MCF 10A (cell line): ENCODE results near the gene IMPG1. TPM values are rescaled to one million over a fixed set of nuclear protein-coding genes. Genes with fewer than 3 reads are reported as not detected.

Experiments used
- BruUV-seq: library from RNA; stranded (reverse); fragments of 400-500 nt; replicated peaks from 2 replicates; lab custom pipeline; 2021; lab: Mats Ljungman, UMichigan
- CTCF ChIA-PET: fragments of 300-600 bp; sonication (Branson Sonifier 250); formaldehyde crosslinking; extraction: SDS; loops from one replicate; lab custom pipeline; 2021; ENCODE audit warnings: antibody characterized with exemption, inconsistent platforms; lab: Yijun Ruan, JAX
- POLR2A ChIA-PET: fragments of 300-600, 350-650 bp; sonication (Branson Sonifier 250); formaldehyde crosslinking; extraction: SDS; loops from one replicate; lab custom pipeline; 2020; ENCODE audit warnings: antibody characterized with exemption, inconsistent platforms; lab: Yijun Ruan, JAX
- DNase-seq: peaks from one replicate; pipeline ENCODE4 v3.0.0-alpha.2; 2018; ENCODE audit not compliant: unreplicated experiment
- H3K27ac Mint-ChIP-seq: one replicate; pipeline ENCODE4 v1.8.0; 2022; ENCODE audit warnings: mild to moderate bottlenecking, low read depth, mixed read lengths; ENCODE audit not compliant: unreplicated experiment
- H3K27me3 Mint-ChIP-seq: one replicate; pipeline ENCODE4 v1.8.0; 2022; ENCODE audit warnings: mixed read lengths; ENCODE audit not compliant: insufficient read depth, unreplicated experiment
- H3K36me3 Mint-ChIP-seq: one replicate; pipeline ENCODE4 v1.8.0; 2022; ENCODE audit warnings: mild to moderate bottlenecking, moderate library complexity, mixed read lengths; ENCODE audit not compliant: insufficient read depth, unreplicated experiment
- H3K4me1 Mint-ChIP-seq: one replicate; pipeline ENCODE4 v1.8.0; 2022; ENCODE audit warnings: mixed read lengths; ENCODE audit not compliant: insufficient read depth, unreplicated experiment
- H3K4me3 Mint-ChIP-seq: one replicate; pipeline ENCODE4 v1.8.0; 2022; ENCODE audit warnings: mild to moderate bottlenecking, moderate library complexity, mixed read lengths; ENCODE audit not compliant: unreplicated experiment
- H3K9me3 Mint-ChIP-seq: one replicate; pipeline ENCODE4 v1.8.0; 2022; ENCODE audit warnings: mixed read lengths; ENCODE audit not compliant: unreplicated experiment
- intact Hi-C: fragments of 100-400 bp; cut with micrococcal nuclease; formaldehyde crosslinking; loops from 2 replicates; pipeline ENCODE4 v1.14.1; 2022
- total RNA-seq: library from RNA; stranded (reverse); gene quantifications from 2 replicates; pipeline ENCODE4 v1.2.3, GENCODE V29; 2022
- TF ChIP-seq, protein P1 (sequence below): fragments of 200-600 bp; IDR thresholded peaks from one replicate; pipeline ENCODE4 v1.8.0; 2022; ENCODE audit warnings: antibody characterized with exemption, mild to moderate bottlenecking; ENCODE audit not compliant: unreplicated experiment

The IMPG1 gene
- total RNA-seq, 1 experiment from 2014 or later: not detected

- TF ChIP-seq, protein P1, sequence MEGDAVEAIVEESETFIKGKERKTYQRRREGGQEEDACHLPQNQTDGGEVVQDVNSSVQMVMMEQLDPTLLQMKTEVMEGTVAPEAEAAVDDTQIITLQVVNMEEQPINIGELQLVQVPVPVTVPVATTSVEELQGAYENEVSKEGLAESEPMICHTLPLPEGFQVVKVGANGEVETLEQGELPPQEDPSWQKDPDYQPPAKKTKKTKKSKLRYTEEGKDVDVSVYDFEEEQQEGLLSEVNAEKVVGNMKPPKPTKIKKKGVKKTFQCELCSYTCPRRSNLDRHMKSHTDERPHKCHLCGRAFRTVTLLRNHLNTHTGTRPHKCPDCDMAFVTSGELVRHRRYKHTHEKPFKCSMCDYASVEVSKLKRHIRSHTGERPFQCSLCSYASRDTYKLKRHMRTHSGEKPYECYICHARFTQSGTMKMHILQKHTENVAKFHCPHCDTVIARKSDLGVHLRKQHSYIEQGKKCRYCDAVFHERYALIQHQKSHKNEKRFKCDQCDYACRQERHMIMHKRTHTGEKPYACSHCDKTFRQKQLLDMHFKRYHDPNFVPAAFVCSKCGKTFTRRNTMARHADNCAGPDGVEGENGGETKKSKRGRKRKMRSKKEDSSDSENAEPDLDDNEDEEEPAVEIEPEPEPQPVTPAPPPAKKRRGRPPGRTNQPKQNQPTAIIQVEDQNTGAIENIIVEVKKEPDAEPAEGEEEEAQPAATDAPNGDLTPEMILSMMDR: no peak
- BruUV-seq: no TSS peak
- ChIA-PET POLR2A (interaction anchor here (1.1 kb wide), 1 partner anchor 18 kb away, joined by 3 read pairs; no protein-coding TSS in a partner anchor), CTCF (interaction anchor here (0.8 kb wide), 1 partner anchor 363 kb away, joined by 3 read pairs; no protein-coding TSS in a partner anchor)
- intact Hi-C loops: no loop called here
- Mint-ChIP-seq H3K4me3 (no peak overlapping the region), H3K27me3 (no peaks in the 10 kb centered on the region), H3K36me3 (no peaks in the 10 kb centered on the region), H3K9me3 (peaks cover 3% of the 10 kb centered on the region), H3K4me1 (no peaks in the 10 kb centered on the region), H3K27ac (no peak overlapping the region)
- no peak for DNase-seq
Observed at GRCh38 chr6:75963569-75963968, 108.9 kb downstream of the IMPG1 start.

DNA sequence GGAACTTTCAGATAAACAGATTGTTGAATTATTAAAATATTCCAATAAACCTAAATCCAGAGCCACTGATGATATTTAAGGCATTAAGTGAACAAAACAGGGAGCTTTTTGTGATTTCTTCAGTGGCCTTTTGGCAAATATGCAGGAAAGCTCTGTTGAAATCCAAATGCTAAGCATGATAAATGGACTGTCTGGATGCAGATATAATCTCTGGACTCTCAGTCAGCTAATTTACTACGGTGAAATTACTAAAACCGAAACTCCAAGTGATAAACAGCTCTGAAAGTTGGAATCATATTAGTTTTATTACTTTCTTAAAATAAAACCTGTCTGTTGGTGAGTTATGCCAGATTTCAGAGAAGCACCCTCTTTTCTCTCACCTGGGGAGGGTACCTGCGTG, 120.3 kb downstream of the IMPG1 start:
- no peaks in the 10 kb centered on the region for H3K4me1 Mint-ChIP-seq
- no peaks in the 10 kb centered on the region for H3K36me3 Mint-ChIP-seq
- intact Hi-C loops: no loop called here
- no peak overlapping the region for H3K27ac Mint-ChIP-seq
- no TSS peak for BruUV-seq
- DNase-seq: no peak
- ChIA-PET POLR2A (no interaction called here), CTCF (interaction anchor here (1.2 kb wide), 1 partner anchor 17 kb away, joined by 4 read pairs; no protein-coding TSS in a partner anchor)
- H3K27me3 Mint-ChIP-seq: peaks cover 13% of the 10 kb centered on the region
- no peak overlapping the region for H3K4me3 Mint-ChIP-seq
- H3K9me3 Mint-ChIP-seq: no peaks in the 10 kb centered on the region
- TF ChIP-seq, protein P1: no peak

DNA sequence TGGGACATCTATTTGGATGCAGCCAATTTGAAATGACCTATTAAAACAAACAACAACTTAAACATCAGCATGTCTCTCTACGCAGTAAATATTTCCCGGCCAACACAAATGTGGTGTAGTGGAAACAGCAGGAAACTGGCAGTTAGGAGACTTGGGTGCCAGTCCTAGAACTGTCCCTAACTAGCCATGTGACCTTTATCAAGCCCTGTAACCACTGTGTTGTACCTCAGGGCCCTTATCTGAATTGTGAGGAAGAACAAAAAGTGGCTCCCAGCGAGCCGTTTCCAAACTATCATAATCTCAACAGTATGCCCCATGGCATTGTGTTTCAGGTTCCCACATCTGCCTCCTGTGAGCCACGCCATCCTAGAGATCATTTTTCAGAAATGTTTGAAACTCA, 124.5 kb downstream of the IMPG1 start:
- BruUV-seq: no TSS peak
- DNase-seq: no peak
- no peaks in the 10 kb centered on the region for H3K36me3 Mint-ChIP-seq
- intact Hi-C loops: no loop called here
- no peak overlapping the region for H3K27ac Mint-ChIP-seq
- POLR2A ChIA-PET: no interaction called here
- CTCF ChIA-PET: no interaction called here
- H3K4me3 Mint-ChIP-seq: no peak overlapping the region
- TF ChIP-seq, protein P1: no peak
- H3K9me3 Mint-ChIP-seq: no peaks in the 10 kb centered on the region
- no peaks in the 10 kb centered on the region for H3K27me3 Mint-ChIP-seq
- H3K4me1 Mint-ChIP-seq: no peaks in the 10 kb centered on the region

GRCh38 chr6:75946146-75946831, 126.2 kb downstream of the IMPG1 start:
- no peak for DNase-seq
- Mint-ChIP-seq H3K4me3 (no peak overlapping the region), H3K4me1 (no peaks in the 10 kb centered on the region), H3K27me3 (no peaks in the 10 kb centered on the region), H3K9me3 (no peaks in the 10 kb centered on the region), H3K36me3 (peaks cover 4% of the 10 kb centered on the region), H3K27ac (no peak overlapping the region)
- intact Hi-C loops: no loop called here
- ChIA-PET CTCF (interaction anchor here (0.7 to 3.6 kb wide), 2 partner anchors 12 to 1300 kb away, joined by 5 to 23 read pairs; no protein-coding TSS in a partner anchor), POLR2A (interaction anchor here (0.6 kb wide), 1 partner anchor 762 kb away, joined by 3 read pairs; no protein-coding TSS in a partner anchor)
- TF ChIP-seq, protein P1: no peak
- no TSS peak for BruUV-seq
